ENCODE measurements around the gene NFE2L2.

- TF ChIP-seq E2F4 (CRISPR knock-in tag; IDR thresholded peaks at IDR 0.05; ENCODE audit: borderline replicate concordance, low read depth), result no peak
- no peak for TF ChIP-seq CREM (CRISPR knock-in tag; IDR thresholded peaks at IDR 0.05)
- no peak for TF ChIP-seq CTCF (IDR thresholded peaks at IDR 0.05)
- TF ChIP-seq MLX (CRISPR knock-in tag; IDR thresholded peaks at IDR 0.05), result no peak
- no peak for TF ChIP-seq ELF4 (CRISPR knock-in tag; IDR thresholded peaks at IDR 0.05; ENCODE audit: low read depth)
- no peak for TF ChIP-seq ATF3 (CRISPR knock-in tag; conservative IDR thresholded peaks at IDR 0.05)
These were observed 4.4 kb upstream of the NFE2L2 start for GRCh38 chr2:177268901-177269300.
